Lung (tissue), 12 donors: ENCODE measurements around the gene FOLR1. TPM values are rescaled to one million over a fixed set of nuclear protein-coding genes. Genes with fewer than 3 reads are reported as not detected.
"Not testable (repeated sequence)": the region's sequence is repeated elsewhere in the genome, so short reads cannot be mapped to it uniquely, and the experiment has no call there.

ENCODE experiments used
- ATAC-seq: fragments of 200-7000 bp; cut with Tn5 transposase; one replicate; pipeline ENCODE4 v1.9.1; 2020; ENCODE audit warnings: moderate number of reproducible peaks; ENCODE audit not compliant: insufficient read depth, low FRiP score
- DNase-seq, 3 donors: peaks; one replicate each; pipeline ENCODE4 v3.0.0-alpha.2; 2013 to 2017
- H3K27ac ChIP-seq, 2 donors: one replicate each; pipeline ENCODE4 v1.5.1; 2013; ENCODE audit warnings: mild to moderate bottlenecking in 2 of 2, moderate library complexity in 2 of 2, control low read depth in 1 of 2, inconsistent platforms in 1 of 2, low read depth in 1 of 2, low read length in 1 of 2
- H3K27me3 ChIP-seq, 3 donors: one replicate each; pipeline ENCODE4 v1.5.1; 2013; ENCODE audit warnings: low read length in 2 of 3; ENCODE audit not compliant: control insufficient read depth in 3 of 3, insufficient read depth in 3 of 3
- H3K36me3 ChIP-seq, 4 donors: one replicate each; pipeline ENCODE4 v1.5.1; 2013; ENCODE audit warnings: low read length in 4 of 4, mild to moderate bottlenecking in 1 of 4, moderate library complexity in 1 of 4; ENCODE audit not compliant: control insufficient read depth in 4 of 4, insufficient read depth in 4 of 4
- H3K4me1 ChIP-seq, 5 donors: one replicate each; pipeline ENCODE4 v1.5.1; 2013; ENCODE audit warnings: low read length in 5 of 5, mild to moderate bottlenecking in 2 of 5, moderate library complexity in 1 of 5; ENCODE audit not compliant: control insufficient read depth in 5 of 5, insufficient read depth in 5 of 5
- H3K4me3 ChIP-seq: one replicate; pipeline ENCODE4 v1.5.1; 2013; ENCODE audit warnings: mild to moderate bottlenecking, control low read depth, moderate library complexity
- H3K9ac ChIP-seq, 2 donors: one replicate each; pipeline ENCODE4 v1.5.1; 2013; ENCODE audit warnings: low read length in 2 of 2, control low read depth in 1 of 2; ENCODE audit not compliant: insufficient read depth in 1 of 2
- H3K9me3 ChIP-seq, 4 donors: one replicate each; pipeline ENCODE4 v1.5.1; 2013; ENCODE audit warnings: low read length in 3 of 4, mild to moderate bottlenecking in 1 of 4, moderate library complexity in 1 of 4; ENCODE audit not compliant: control insufficient read depth in 4 of 4, insufficient read depth in 3 of 4
- CTCF ChIP-seq: IDR thresholded peaks from 2 replicates; pipeline ENCODE4 v1.5.1; 2012; ENCODE audit warnings: mild to moderate bottlenecking; ENCODE audit errors: control extremely low read depth, extremely low read depth
- WGBS, 2 donors: extraction: QIAGEN DNeasy Blood & Tissue Kit; methylation state at CpG; one replicate each; pipeline ENCODE4 v1.1.7; 2013; 5-methylcytosine and 5-hydroxymethylcytosine counted together
- polyA plus RNA-seq, 2 donors: library from polyadenylated mRNA; stranded (reverse); fragments of 200-250 nt; gene quantifications; one replicate each; pipeline ENCODE4 v1.2.1, GENCODE V29; 2013
- total RNA-seq, 2 donors: library from RNA; depleted of rRNA in 1 of 2; stranded (reverse); fragments of >200 nt in 1 of 2; gene quantifications; one replicate each; pipeline ENCODE4 v1.2.1, GENCODE V29; 2014 to 2021
- donor health status: control.
- donor health status: control.
- donor health status: Bipolar disorder and iron deficiency.
- donor health status: healthy.
- donor health status: DM: yes; HTN: yes; CAD: no.

The FOLR1 gene
- total and polyA plus RNA-seq, 4 donors: 76.0 to 212 (median 151) TPM

- Histone ChIP-seq H3K36me3 (no peaks in the 10 kb centered on the region), H3K4me1 (peaks cover 0 to 7% (median 2%) of the 10 kb centered on the region in 5 donors), H3K9me3 (no peaks in the 10 kb centered on the region), H3K4me3 (no peak overlapping the region), H3K9ac (no peak overlapping the region), H3K27ac (no peak overlapping the region), H3K27me3 (no peaks in the 10 kb centered on the region)
- DNase-seq (no peak), ATAC-seq (no peak)
- 90 to 92% methylated on average over 12 of the region's 12 CpGs for WGBS, 2 donors
- TF ChIP-seq CTCF: no peak
These were observed 3.8 kb downstream of the FOLR1 start for GRCh38 chr11:72195518-72196270.

- not testable (repeated sequence) for H3K36me3 ChIP-seq, H3K27ac ChIP-seq, H3K4me1 ChIP-seq, H3K9ac ChIP-seq, DNase-seq, H3K4me3 ChIP-seq, H3K9me3 ChIP-seq, H3K27me3 ChIP-seq, ATAC-seq
- WGBS, 2 donors: 90 to 96% methylated on average over 41 to 42 of the region's 43 CpGs
These were observed 9.5 kb downstream of the FOLR1 start for GRCh38 chr11:72201445-72201844.

- no peaks in the 10 kb centered on the region for H3K9me3 ChIP-seq
- WGBS, 2 donors: 95 to 97% methylated on average over 6 of the region's 6 CpGs
- no peak overlapping the region for H3K9ac ChIP-seq
- H3K27me3 ChIP-seq: no peaks in the 10 kb centered on the region
- H3K4me1 ChIP-seq: no peaks in the 10 kb centered on the region
- no peak overlapping the region for H3K27ac ChIP-seq
- no peak for TF ChIP-seq CTCF
- DNase-seq: no peak
- no peak overlapping the region for H3K4me3 ChIP-seq
- H3K36me3 ChIP-seq: no peaks in the 10 kb centered on the region
- no peak for ATAC-seq
These were observed 10.6 kb downstream of the FOLR1 start for GRCh38 chr11:72202571-72202970.

GRCh38 chr11:72203163-72203562 is 11.2 kb downstream of the FOLR1 start:
- 69 to 71% methylated on average over 2 of the region's 2 CpGs for WGBS, 2 donors
- Histone ChIP-seq H3K4me3 (no peak overlapping the region), H3K27ac (no peak overlapping the region), H3K4me1 (no peaks in the 10 kb centered on the region), H3K9ac (no peak overlapping the region), H3K9me3 (no peaks in the 10 kb centered on the region), H3K27me3 (no peaks in the 10 kb centered on the region), H3K36me3 (no peaks in the 10 kb centered on the region)
- no peak for DNase-seq
- ATAC-seq: no peak
- no peak for TF ChIP-seq CTCF
